Activated naive CD4-positive, alpha-beta T cell (primary cell): ENCODE data around the gene STXBP5.
"Not testable (repeated sequence)": the region's sequence is repeated elsewhere in the genome, so short reads cannot be mapped to it uniquely, and the experiment has no call there.

Experiments
- DNase-seq, 4 experiments: peaks; one replicate each; lab custom pipeline; 2025; lab: John Stamatoyannopoulos, UW

Gene STXBP5

GRCh38 chr6:147246853-147247635 lies 42.8 kb downstream of the STXBP5 start:
- DNase-seq: no peak

- no peak for DNase-seq
Observed at GRCh38 chr6:147248859-147249258, 44.6 kb downstream of the STXBP5 start.

- DNase-seq: no peak
Observed at GRCh38 chr6:147251072-147251471, 46.9 kb downstream of the STXBP5 start.

- not testable (repeated sequence) for DNase-seq
Observed at GRCh38 chr6:147254929-147255473, 50.8 kb downstream of the STXBP5 start.

- no peak for DNase-seq
Observed at GRCh38 chr6:147255948-147256674, 51.9 kb downstream of the STXBP5 start.

- no peak for DNase-seq
Observed at GRCh38 chr6:147257760-147258159, 53.5 kb downstream of the STXBP5 start.

- DNase-seq: no peak
Observed at GRCh38 chr6:147260091-147260490, 55.9 kb downstream of the STXBP5 start.

GRCh38 chr6:147262946-147263345 lies 58.7 kb downstream of the STXBP5 start:
- no peak for DNase-seq

- DNase-seq: no peak
Observed at GRCh38 chr6:147266821-147267220, 62.6 kb downstream of the STXBP5 start.

GRCh38 chr6:147267658-147268057 lies 63.4 kb downstream of the STXBP5 start:
- DNase-seq: no peak

GRCh38 chr6:147268254-147268653 lies 64.0 kb downstream of the STXBP5 start:
- no peak for DNase-seq

- DNase-seq: no peak
Observed at GRCh38 chr6:147274012-147274411, 69.8 kb downstream of the STXBP5 start.

- no peak for DNase-seq
Observed at GRCh38 chr6:147274776-147275175, 70.6 kb downstream of the STXBP5 start.

- DNase-seq: no peak
Observed at GRCh38 chr6:147278891-147279290, 74.7 kb downstream of the STXBP5 start.

GRCh38 chr6:147279427-147279826 lies 75.2 kb downstream of the STXBP5 start:
- DNase-seq: no peak

GRCh38 chr6:147281895-147282565 lies 77.8 kb downstream of the STXBP5 start:
- DNase-seq: no peak

GRCh38 chr6:147282566-147282959 lies 78.3 kb downstream of the STXBP5 start:
- no peak for DNase-seq

GRCh38 chr6:147283460-147283859 lies 79.2 kb downstream of the STXBP5 start:
- DNase-seq: no peak

- DNase-seq: no peak
Observed at GRCh38 chr6:147285087-147285855, 81.1 kb downstream of the STXBP5 start.

GRCh38 chr6:147287869-147288271 lies 83.7 kb downstream of the STXBP5 start:
- DNase-seq: no peak

- no peak for DNase-seq
Observed at GRCh38 chr6:147297124-147297523, 92.9 kb downstream of the STXBP5 start.
